Astrocyte (in vitro differentiated cells and primary cell): ENCODE measurements around the gene DNAJB4. TPM values are rescaled to one million over a fixed set of nuclear protein-coding genes. Genes with fewer than 3 reads are reported as not detected.

Experiments
- DNase-seq: peaks from one replicate; pipeline ENCODE4 v3.0.0-alpha.2; 2010; ENCODE audit warnings: low read depth
- FAIRE-seq: peaks from 2 replicates; lab custom pipeline; 2011; peaks lifted over from hg19 to GRCh38; lab: Jason Lieb, UNC
- H2AFZ ChIP-seq: 2 replicates; pipeline ENCODE4 v1.6.0; 2012; ENCODE audit warnings: low read depth, low read length, inconsistent platforms
- H3K27ac ChIP-seq: 2 replicates; pipeline ENCODE4 v1.5.1; 2011; ENCODE audit warnings: low read depth, low read length, inconsistent platforms
- H3K27me3 ChIP-seq: 2 replicates; pipeline ENCODE4 v1.6.0; 2011; ENCODE audit warnings: low read length, inconsistent platforms; ENCODE audit not compliant: insufficient read depth
- H3K36me3 ChIP-seq: 2 replicates; pipeline ENCODE4 v1.5.1; 2011; ENCODE audit warnings: low read length, inconsistent platforms; ENCODE audit not compliant: insufficient read depth
- H3K4me1 ChIP-seq: 2 replicates; pipeline ENCODE4 v1.5.1; 2011; ENCODE audit warnings: low read length, inconsistent platforms; ENCODE audit not compliant: insufficient read depth
- H3K4me2 ChIP-seq: 2 replicates; pipeline ENCODE4 v1.6.0; 2012; ENCODE audit warnings: low read length, inconsistent platforms
- H3K4me3 ChIP-seq: 2 replicates; pipeline ENCODE4 v1.5.1; 2011; ENCODE audit warnings: low read depth, mild to moderate bottlenecking, low read length, inconsistent platforms; ENCODE audit not compliant: insufficient read depth
- H3K79me2 ChIP-seq: 2 replicates; pipeline ENCODE4 v1.6.0; 2012; ENCODE audit warnings: mild to moderate bottlenecking, low read length, inconsistent platforms; ENCODE audit not compliant: insufficient read depth
- H3K9ac ChIP-seq: 2 replicates; pipeline ENCODE4 v1.6.0; 2012; ENCODE audit warnings: mild to moderate bottlenecking, low read length, inconsistent platforms
- H3K9me3 ChIP-seq: 2 replicates; pipeline ENCODE4 v1.5.1; 2012; ENCODE audit warnings: low read depth, mild to moderate bottlenecking, low read length, inconsistent platforms; ENCODE audit not compliant: insufficient read depth
- H4K20me1 ChIP-seq: 2 replicates; pipeline ENCODE4 v1.6.0; 2012; ENCODE audit warnings: low read length, inconsistent platforms; ENCODE audit not compliant: insufficient read depth
- H3K27ac Mint-ChIP-seq: one replicate; pipeline ENCODE4 v1.8.0; 2021; ENCODE audit warnings: mild to moderate bottlenecking, mixed read lengths; ENCODE audit not compliant: unreplicated experiment
- H3K27me3 Mint-ChIP-seq: one replicate; pipeline ENCODE4 v1.8.0; 2021; ENCODE audit warnings: low read depth, mixed read lengths; ENCODE audit not compliant: unreplicated experiment
- H3K36me3 Mint-ChIP-seq: one replicate; pipeline ENCODE4 v1.8.0; 2021; ENCODE audit warnings: low read depth, mixed read lengths; ENCODE audit not compliant: unreplicated experiment
- H3K4me1 Mint-ChIP-seq: one replicate; pipeline ENCODE4 v1.8.0; 2021; ENCODE audit warnings: low read depth, mixed read lengths; ENCODE audit not compliant: unreplicated experiment
- H3K4me3 Mint-ChIP-seq: one replicate; pipeline ENCODE4 v1.8.0; 2021; ENCODE audit warnings: mild to moderate bottlenecking, moderate library complexity, mixed read lengths; ENCODE audit not compliant: unreplicated experiment
- H3K9me3 Mint-ChIP-seq: one replicate; pipeline ENCODE4 v1.8.0; 2021; ENCODE audit warnings: mild to moderate bottlenecking, mixed read lengths; ENCODE audit not compliant: unreplicated experiment
- EZH2 ChIP-seq: IDR thresholded peaks from 2 replicates; pipeline ENCODE4 v1.6.1; 2012; ENCODE audit warnings: mild to moderate bottlenecking, low read length, inconsistent platforms; ENCODE audit not compliant: insufficient read depth
- total RNA-seq: library from RNA; stranded (reverse); gene quantifications from 2 replicates; pipeline ENCODE4 v1.2.1, GENCODE V29; 2021
- TF ChIP-seq, protein P1 (sequence below): IDR thresholded peaks from 2 replicates; pipeline ENCODE4 v1.5.1; 2011; ENCODE audit warnings: low read depth, mild to moderate bottlenecking, inconsistent platforms, low read length, moderate library complexity; ENCODE audit not compliant: insufficient read depth

DNAJB4 gene
- total RNA-seq, 1 donor from 2014 or later: 58.6 TPM

DNA sequence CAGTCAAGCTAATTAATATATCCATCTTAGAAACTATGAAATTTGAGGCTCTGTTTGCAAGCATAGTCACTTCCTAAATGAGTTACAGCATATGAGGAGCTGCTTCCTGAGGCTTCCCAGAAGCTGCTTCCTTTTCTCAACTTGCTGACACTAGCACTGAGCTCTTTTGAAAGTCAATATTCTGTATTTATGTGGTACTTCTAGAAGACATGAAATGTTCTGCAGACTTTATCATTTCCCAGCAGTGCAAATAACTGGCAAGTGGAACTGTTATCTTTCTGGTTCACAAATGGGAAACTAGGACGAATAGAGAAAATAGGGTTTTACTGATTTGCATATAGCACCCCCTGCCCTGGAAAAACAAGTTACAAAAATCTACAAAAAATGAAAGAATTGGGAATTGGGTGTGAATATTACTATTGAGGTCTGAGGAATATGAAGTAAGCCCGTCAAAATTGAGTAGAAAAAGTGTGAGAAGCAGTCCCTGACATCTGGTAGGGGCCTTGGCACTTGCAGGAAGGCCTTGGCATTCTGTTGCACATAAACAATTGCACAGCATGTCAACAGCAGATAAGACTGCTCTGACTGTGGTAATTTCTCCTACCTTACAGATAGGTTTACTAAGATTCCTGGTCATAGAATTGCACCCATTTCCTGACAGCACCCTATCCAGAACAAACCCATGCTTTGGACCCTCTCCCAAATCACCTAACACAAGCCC lies 48.1 kb downstream of the DNAJB4 start:
- H3K4me3 ChIP-seq: no peak overlapping the region
- Mint-ChIP-seq H3K27ac (no peak overlapping the region), H3K4me3 (no peak overlapping the region), H3K9me3 (peaks cover 2% of the 10 kb centered on the region), H3K4me1 (no peaks in the 10 kb centered on the region), H3K27me3 (peaks cover 5% of the 10 kb centered on the region), H3K36me3 (no peaks in the 10 kb centered on the region)
- FAIRE-seq (no peak), DNase-seq (no peak)
- no peaks in the 10 kb centered on the region for H3K79me2 ChIP-seq
- H3K9ac ChIP-seq: no peak overlapping the region
- TF ChIP-seq, protein P1, sequence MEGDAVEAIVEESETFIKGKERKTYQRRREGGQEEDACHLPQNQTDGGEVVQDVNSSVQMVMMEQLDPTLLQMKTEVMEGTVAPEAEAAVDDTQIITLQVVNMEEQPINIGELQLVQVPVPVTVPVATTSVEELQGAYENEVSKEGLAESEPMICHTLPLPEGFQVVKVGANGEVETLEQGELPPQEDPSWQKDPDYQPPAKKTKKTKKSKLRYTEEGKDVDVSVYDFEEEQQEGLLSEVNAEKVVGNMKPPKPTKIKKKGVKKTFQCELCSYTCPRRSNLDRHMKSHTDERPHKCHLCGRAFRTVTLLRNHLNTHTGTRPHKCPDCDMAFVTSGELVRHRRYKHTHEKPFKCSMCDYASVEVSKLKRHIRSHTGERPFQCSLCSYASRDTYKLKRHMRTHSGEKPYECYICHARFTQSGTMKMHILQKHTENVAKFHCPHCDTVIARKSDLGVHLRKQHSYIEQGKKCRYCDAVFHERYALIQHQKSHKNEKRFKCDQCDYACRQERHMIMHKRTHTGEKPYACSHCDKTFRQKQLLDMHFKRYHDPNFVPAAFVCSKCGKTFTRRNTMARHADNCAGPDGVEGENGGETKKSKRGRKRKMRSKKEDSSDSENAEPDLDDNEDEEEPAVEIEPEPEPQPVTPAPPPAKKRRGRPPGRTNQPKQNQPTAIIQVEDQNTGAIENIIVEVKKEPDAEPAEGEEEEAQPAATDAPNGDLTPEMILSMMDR: no peak
- no peak for TF ChIP-seq EZH2
- H3K36me3 ChIP-seq: no peaks in the 10 kb centered on the region
- H4K20me1 ChIP-seq: no peaks in the 10 kb centered on the region
- no peak overlapping the region for H3K4me2 ChIP-seq
- H3K27me3 ChIP-seq: no peaks in the 10 kb centered on the region
- H3K27ac ChIP-seq: no peak overlapping the region
- H2AFZ ChIP-seq: no peak overlapping the region
- H3K4me1 ChIP-seq: peaks cover 3% of the 10 kb centered on the region
- H3K9me3 ChIP-seq: no peaks in the 10 kb centered on the region

DNA sequence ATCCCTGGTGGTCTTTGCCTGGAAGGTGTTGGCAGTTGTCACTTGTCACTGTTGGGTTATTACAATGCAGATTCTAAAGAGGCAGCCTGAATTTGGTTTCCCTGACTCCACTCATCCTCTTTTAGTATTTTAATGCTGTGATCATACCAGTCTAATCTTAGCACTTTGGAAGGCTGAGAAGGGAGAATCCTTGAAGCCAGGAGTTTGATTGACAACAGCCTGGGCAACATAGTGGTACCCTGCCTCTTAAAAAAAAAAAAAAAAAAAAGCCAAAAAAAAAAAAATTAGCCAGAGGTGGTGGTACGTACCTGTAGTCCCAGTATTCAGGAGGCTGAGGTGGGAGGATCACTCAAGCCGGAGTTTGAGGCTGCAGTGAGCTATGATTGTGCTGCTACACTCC lies 48.8 kb downstream of the DNAJB4 start:
- Histone ChIP-seq H4K20me1 (no peaks in the 10 kb centered on the region), H3K4me1 (peaks cover 3% of the 10 kb centered on the region), H3K4me3 (no peak overlapping the region), H3K4me2 (no peak overlapping the region), H3K27me3 (no peaks in the 10 kb centered on the region), H3K27ac (no peak overlapping the region), H2AFZ (no peak overlapping the region), H3K79me2 (no peaks in the 10 kb centered on the region), H3K9me3 (no peaks in the 10 kb centered on the region), H3K9ac (no peak overlapping the region), H3K36me3 (no peaks in the 10 kb centered on the region)
- Mint-ChIP-seq H3K4me3 (no peak overlapping the region), H3K9me3 (peaks cover 1% of the 10 kb centered on the region), H3K27ac (no peak overlapping the region), H3K36me3 (no peaks in the 10 kb centered on the region), H3K27me3 (peaks cover 3% of the 10 kb centered on the region), H3K4me1 (no peaks in the 10 kb centered on the region)
- DNase-seq: no peak
- FAIRE-seq: no peak
- TF ChIP-seq, protein P1: no peak
- TF ChIP-seq EZH2: no peak

DNA sequence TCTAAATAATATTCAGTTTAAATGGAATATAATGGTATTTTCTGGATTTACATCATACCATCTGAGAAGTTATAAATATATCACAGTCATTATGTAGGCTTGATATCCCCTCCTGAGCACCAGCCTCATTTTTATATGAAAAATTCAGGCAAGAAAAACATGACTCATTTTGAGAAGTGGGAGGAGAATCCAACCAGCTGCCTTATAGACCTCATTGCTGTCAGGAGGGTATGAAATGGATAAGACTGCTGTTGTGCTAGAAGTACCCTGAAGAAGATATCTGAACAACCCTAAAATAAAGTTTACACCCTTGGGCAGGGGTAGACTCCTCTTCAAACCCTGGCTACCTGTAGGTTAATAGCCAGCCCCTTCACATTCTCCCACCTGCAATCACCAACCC lies 49.8 kb downstream of the DNAJB4 start:
- no peaks in the 10 kb centered on the region for H3K9me3 Mint-ChIP-seq

More for the DNA sequence above, 49.8 kb downstream of the DNAJB4 start:
- Histone ChIP-seq H4K20me1 (no peaks in the 10 kb centered on the region), H3K79me2 (no peaks in the 10 kb centered on the region), H3K9ac (no peak overlapping the region), H3K36me3 (no peaks in the 10 kb centered on the region), H2AFZ (no peak overlapping the region), H3K27me3 (no peaks in the 10 kb centered on the region), H3K4me3 (no peak overlapping the region), H3K27ac (no peak overlapping the region), H3K4me1 (peaks cover 6% of the 10 kb centered on the region), H3K9me3 (no peaks in the 10 kb centered on the region), H3K4me2 (no peak overlapping the region)
- TF ChIP-seq EZH2: no peak
- TF ChIP-seq, protein P1: no peak
- no peak for FAIRE-seq
- no peaks in the 10 kb centered on the region for H3K36me3 Mint-ChIP-seq
- DNase-seq: no peak
- no peak overlapping the region for H3K27ac Mint-ChIP-seq
- no peak overlapping the region for H3K4me3 Mint-ChIP-seq
- H3K4me1 Mint-ChIP-seq: no peaks in the 10 kb centered on the region
- H3K27me3 Mint-ChIP-seq: peaks cover 3% of the 10 kb centered on the region
